K562 (cell line): ENCODE data around the gene WFIKKN1. TPM values are rescaled to one million over a fixed set of nuclear protein-coding genes. Genes with fewer than 3 reads are reported as not detected.

Source experiments
- E2F3 ChIP-seq: fragments of 250-450 bp; sonication (Bioruptor Pico); IDR thresholded peaks from 2 replicates; pipeline ENCODE4 v1.4.0; 2020; ENCODE audit warnings: mild to moderate bottlenecking
- E2F4 ChIP-seq: sonication (generic); formaldehyde crosslinking; IDR thresholded peaks from 2 replicates; pipeline ENCODE4 v1.8.0; 2022; ENCODE audit warnings: mild to moderate bottlenecking, low read depth, missing genetic modification reagents
- EGR1 ChIP-seq: fragments of 450-650 bp; conservative IDR thresholded peaks from 2 replicates; pipeline ENCODE4 v1.6.1; 2017; ENCODE audit warnings: mild to moderate bottlenecking
- ESRRA ChIP-seq: fragments of 450-650 bp; IDR thresholded peaks from 2 replicates; pipeline ENCODE4 v1.6.1; 2014; ENCODE audit warnings: low read depth, mild to moderate bottlenecking, moderate library complexity, borderline replicate concordance
- FOXA1 ChIP-seq: fragments of 450-650 bp; IDR thresholded peaks from 2 replicates; pipeline ENCODE4 v1.6.1; 2016; ENCODE audit warnings: mild to moderate bottlenecking, borderline replicate concordance
- FOXK2 ChIP-seq, 2 experiments: fragments of 450-650 bp; IDR thresholded peaks in 1 of 2; conservative IDR thresholded peaks in 1 of 2; 2 replicates each; pipeline ENCODE4 v1.6.1; 2016; ENCODE audit warnings: low read depth in 2 of 2, mild to moderate bottlenecking in 1 of 2
- GTF2E2 ChIP-seq: fragments of 200-800 bp; sonication (Bioruptor generic); IDR thresholded peaks from 2 replicates; pipeline ENCODE4 v1.6.1; 2016; ENCODE audit warnings: missing genetic modification characterization, missing compliant biosample characterization
- HOXB6 ChIP-seq: fragments of 250-450 bp; sonication (Bioruptor Pico); IDR thresholded peaks from 2 replicates; pipeline ENCODE4 v1.5.1; 2022; ENCODE audit warnings: mild to moderate bottlenecking, borderline replicate concordance
- JUND ChIP-seq, 2 experiments: IDR thresholded peaks; 2 replicates in 1 of 2; 3 replicates in 1 of 2; pipeline ENCODE4 v1.6.1; 2011; ENCODE audit warnings: borderline replicate concordance in 2 of 2, low read depth in 2 of 2, low read length in 2 of 2, improper control_type of control experiment in 1 of 2, missing biosample characterization in 1 of 2, missing genetic modification characterization in 1 of 2, missing genetic modification reagents in 1 of 2
- NFE2L1 ChIP-seq: fragments of 450-650 bp; IDR thresholded peaks from 2 replicates; pipeline ENCODE4 v1.6.1; 2016; ENCODE audit warnings: missing genetic modification characterization, low read depth, mild to moderate bottlenecking, missing compliant biosample characterization, moderate library complexity, borderline replicate concordance
- PCBP1 ChIP-seq: fragments of 200-400 bp; formaldehyde crosslinking; IDR thresholded peaks from 2 replicates; pipeline ENCODE4 v1.6.1; 2018; ENCODE audit warnings: mild to moderate bottlenecking, low read depth, low read length; ENCODE audit not compliant: poor library complexity, severe bottlenecking
- PHF8 ChIP-seq: fragments of 200-600 bp; sonication (generic); IDR thresholded peaks from 2 replicates; pipeline ENCODE4 v1.6.1; 2012; ENCODE audit warnings: mixed run types, mild to moderate bottlenecking, inconsistent platforms, low read length, moderate library complexity, borderline replicate concordance
- PTRF ChIP-seq: fragments of 450-650 bp; IDR thresholded peaks from 2 replicates; pipeline ENCODE4 v1.6.1; 2016; ENCODE audit warnings: mild to moderate bottlenecking, missing genetic modification characterization, missing compliant biosample characterization
- RAD21 ChIP-seq, 2 experiments: fragments of 250-450 bp in 1 of 2; fragments of 450-650 bp in 1 of 2; sonication (Bioruptor Pico) in 1 of 2; formaldehyde crosslinking in 1 of 2; IDR thresholded peaks in 1 of 2; conservative IDR thresholded peaks in 1 of 2; 2 replicates each; pipeline versions ENCODE4 v1.4.0 to v1.8.0; 2020 to 2022; ENCODE audit warnings: mild to moderate bottlenecking in 2 of 2, moderate library complexity in 1 of 2
- SMARCE1 ChIP-seq: fragments of 450-650 bp; IDR thresholded peaks from 2 replicates; pipeline ENCODE4 v1.7.1; 2016; ENCODE audit warnings: mild to moderate bottlenecking
- TARDBP ChIP-seq: fragments of 450-650 bp; IDR thresholded peaks from 2 replicates; pipeline ENCODE4 v1.6.1; 2016
- TRIM24 ChIP-seq, 2 experiments: fragments of 450-650 bp; IDR thresholded peaks; 2 replicates each; pipeline ENCODE4 v1.6.1; 2016
- ZBED1 ChIP-seq: IDR thresholded peaks from 2 replicates; pipeline ENCODE4 v1.6.1; 2014
- ZNF24 ChIP-seq: fragments of 450-650 bp; IDR thresholded peaks from 2 replicates; pipeline ENCODE4 v1.6.1; 2016
- ZNF445 ChIP-seq: fragments of 250-450 bp; sonication (Bioruptor Pico); IDR thresholded peaks from 2 replicates; pipeline ENCODE4 v1.4.0; 2020; ENCODE audit warnings: low read depth, mild to moderate bottlenecking, moderate library complexity
- ZNF507 ChIP-seq: conservative IDR thresholded peaks from 2 replicates; pipeline ENCODE4 v1.6.1; 2017; ENCODE audit warnings: missing genetic modification characterization, missing compliant biosample characterization
- ZNF717 ChIP-seq: fragments of 250-450 bp; sonication (Bioruptor Pico); IDR thresholded peaks from 2 replicates; pipeline ENCODE4 v1.5.0; 2021
- ZNF785 ChIP-seq: fragments of 250-450 bp; sonication (Bioruptor Pico); IDR thresholded peaks from 2 replicates; pipeline ENCODE4 v1.4.0; 2020; ENCODE audit warnings: mild to moderate bottlenecking
- polyA plus RNA-seq, 8 experiments: library from polyadenylated mRNA; depleted of rRNA in 4 of 8; stranded (reverse) in 5 of 8; unstranded in 3 of 8; fragments of >200 nt; fragmentation: Nextera tagmentation in 2 of 8; fragmentation: Illumina TruSeq in 1 of 8; extraction: Ambion mirVana in 2 of 8; extraction: Trizol in 1 of 8; gene quantifications; 2 replicates each; pipeline versions ENCODE4 v1.2.1 to v1.2.3, GENCODE V29; 2011 to 2014; ENCODE audit warnings: inconsistent platforms in 1 of 8, missing spikeins in 1 of 8
- total RNA-seq, 7 experiments: library from RNA; depleted of rRNA in 6 of 7; stranded (reverse); fragments of >200 nt in 6 of 7; fragmentation: Illumina TruSeq in 2 of 7; extraction: Trizol in 2 of 7; gene quantifications; 2 replicates each; pipeline versions ENCODE4 v1.2.1 to v1.2.3, GENCODE V29; 2011 to 2021; ENCODE audit warnings: low replicate concordance in 1 of 7
- TF ChIP-seq, protein P1 (sequence below): fragments of 450-650 bp; IDR thresholded peaks from 2 replicates; pipeline ENCODE4 v1.6.1; 2016; ENCODE audit warnings: missing biosample characterization, missing genetic modification characterization
- TF ChIP-seq, protein P2 (sequence below): fragments of 250-450 bp; sonication (Bioruptor Pico); IDR thresholded peaks from 2 replicates; pipeline ENCODE4 v1.5.0; 2021; ENCODE audit warnings: mild to moderate bottlenecking, borderline replicate concordance

WFIKKN1 gene
- total and polyA plus RNA-seq, 9 of the 15 experiments (the other 6 are each of a cell fraction or from before 2014, with no cell fraction given) = 0.14 to 1.1 (median 0.50) TPM; not detected in 4

DNA sequence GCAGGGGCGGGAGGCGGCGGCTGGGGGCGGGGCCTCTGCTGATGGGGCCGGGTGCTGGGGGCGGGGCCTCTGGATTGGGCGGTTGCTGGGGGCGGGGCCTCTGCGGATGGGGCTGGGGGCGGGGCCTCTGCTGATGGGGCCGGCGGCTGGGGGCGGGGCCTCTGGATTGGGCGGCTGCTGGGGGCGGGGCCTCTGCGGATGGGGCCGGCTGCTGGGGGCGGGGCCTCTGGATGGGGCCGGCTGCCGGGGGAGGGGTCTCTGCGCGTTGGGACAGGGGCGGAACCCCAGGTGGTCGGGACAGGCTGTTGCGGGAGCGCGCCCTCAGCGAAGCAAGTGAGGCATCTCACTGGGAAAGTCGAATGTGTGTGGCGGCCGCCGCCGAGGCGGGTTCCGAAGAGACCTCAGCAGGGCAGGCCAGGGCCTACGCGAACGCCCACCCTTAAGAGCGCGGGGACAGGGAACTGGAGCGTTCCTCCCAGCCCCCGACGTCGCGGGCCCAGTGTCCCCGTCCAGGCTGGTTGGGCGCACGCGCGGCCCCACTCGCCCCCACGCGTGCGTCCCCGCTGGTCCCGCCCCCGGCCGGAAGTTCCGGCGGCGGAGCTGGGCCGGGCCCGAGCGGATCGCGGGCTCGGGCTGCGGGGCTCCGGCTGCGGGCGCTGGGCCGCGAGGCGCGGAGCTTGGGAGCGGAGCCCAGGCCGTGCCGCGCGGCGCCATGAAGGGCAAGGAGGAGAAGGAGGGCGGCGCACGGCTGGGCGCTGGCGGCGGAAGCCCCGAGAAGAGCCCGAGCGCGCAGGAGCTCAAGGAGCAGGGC, 49.2 kb downstream of the WFIKKN1 start, which contains the start of gene STUB1 (continued):
- TF ChIP-seq E2F4 (CRISPR knock-in tag) (no peak), ZNF717 (CRISPR knock-in tag) (no peak), RAD21 (CRISPR knock-in tag; conservative IDR thresholded peaks at IDR 0.05 in 1 of 2, IDR thresholded peaks at IDR 0.05 in 1 of 2) (no peak), FOXA1 (no peak), HOXB6 (CRISPR knock-in tag) (no peak), ZNF445 (no peak), EGR1 (peak; percentile 81), ZBED1 (no peak), ZNF507 (no peak), PHF8 (peak; percentile 86; the same call in 1 of the 2 replicates), E2F3 (CRISPR knock-in tag) (no peak), PTRF (no peak), FOXK2 (conservative IDR thresholded peaks at IDR 0.05 in 1 of 2, IDR thresholded peaks at IDR 0.05 in 1 of 2; ENCODE audit: low read depth in 2 of 2) (0 out of 4 replicates have a peak, but pooled peaks have one; percentile 39 to 41), ZNF24 (no peak), GTF2E2 (tag) (no peak), PCBP1 (no peak), SMARCE1 (no peak), JUND (IDR thresholded peaks at IDR 0.05; ENCODE audit: borderline replicate concordance, low read depth, low read length) (0 out of 2 replicates have a peak, but pooled peaks have one; percentile 3), JUND (tag; IDR thresholded peaks at IDR 0.05; ENCODE audit: borderline replicate concordance, low read depth, low read length) (no peak), NFE2L1 (tag) (no peak), ESRRA (no peak), ZNF785 (CRISPR knock-in tag) (no peak), TRIM24 (IDR thresholded peaks at IDR 0.05) (peak in 1 of 2 experiments; percentile 74; a peak in 2 of 4 replicates), TARDBP (peak; percentile 85)
- TF ChIP-seq, protein P1, sequence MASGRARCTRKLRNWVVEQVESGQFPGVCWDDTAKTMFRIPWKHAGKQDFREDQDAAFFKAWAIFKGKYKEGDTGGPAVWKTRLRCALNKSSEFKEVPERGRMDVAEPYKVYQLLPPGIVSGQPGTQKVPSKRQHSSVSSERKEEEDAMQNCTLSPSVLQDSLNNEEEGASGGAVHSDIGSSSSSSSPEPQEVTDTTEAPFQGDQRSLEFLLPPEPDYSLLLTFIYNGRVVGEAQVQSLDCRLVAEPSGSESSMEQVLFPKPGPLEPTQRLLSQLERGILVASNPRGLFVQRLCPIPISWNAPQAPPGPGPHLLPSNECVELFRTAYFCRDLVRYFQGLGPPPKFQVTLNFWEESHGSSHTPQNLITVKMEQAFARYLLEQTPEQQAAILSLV (tag) = no peak
- TF ChIP-seq, protein P2, sequence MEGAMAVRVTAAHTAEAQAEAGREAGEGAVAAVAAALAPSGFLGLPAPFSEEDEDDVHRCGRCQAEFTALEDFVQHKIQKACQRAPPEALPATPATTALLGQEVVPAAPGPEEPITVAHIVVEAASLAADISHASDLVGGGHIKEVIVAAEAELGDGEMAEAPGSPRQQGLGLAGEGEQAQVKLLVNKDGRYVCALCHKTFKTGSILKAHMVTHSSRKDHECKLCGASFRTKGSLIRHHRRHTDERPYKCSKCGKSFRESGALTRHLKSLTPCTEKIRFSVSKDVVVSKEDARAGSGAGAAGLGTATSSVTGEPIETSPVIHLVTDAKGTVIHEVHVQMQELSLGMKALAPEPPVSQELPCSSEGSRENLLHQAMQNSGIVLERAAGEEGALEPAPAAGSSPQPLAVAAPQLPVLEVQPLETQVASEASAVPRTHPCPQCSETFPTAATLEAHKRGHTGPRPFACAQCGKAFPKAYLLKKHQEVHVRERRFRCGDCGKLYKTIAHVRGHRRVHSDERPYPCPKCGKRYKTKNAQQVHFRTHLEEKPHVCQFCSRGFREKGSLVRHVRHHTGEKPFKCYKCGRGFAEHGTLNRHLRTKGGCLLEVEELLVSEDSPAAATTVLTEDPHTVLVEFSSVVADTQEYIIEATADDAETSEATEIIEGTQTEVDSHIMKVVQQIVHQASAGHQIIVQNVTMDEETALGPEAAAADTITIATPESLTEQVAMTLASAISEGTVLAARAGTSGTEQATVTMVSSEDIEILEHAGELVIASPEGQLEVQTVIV = no peak
